Hepatocyte (in vitro differentiated cells): Measurements from ENCODE around the gene MAGI2. TPM values are rescaled to one million over a fixed set of nuclear protein-coding genes. Genes with fewer than 3 reads are reported as not detected.
A peak's percentile ranks its signal among the peaks of the same experiment; 100 is the strongest.

Experiments used
- DNase-seq: peaks from one replicate; pipeline ENCODE4 v3.0.0-alpha.2; 2016; ENCODE audit warnings: low spot score
- H2AFZ ChIP-seq: fragments of 200-600 bp; sonication (generic); 2 replicates; pipeline ENCODE4 v1.6.0; 2016; ENCODE audit warnings: antibody characterized with exemption, mild to moderate bottlenecking
- H3K27ac ChIP-seq: fragments of 200-600 bp; sonication (generic); 2 replicates; pipeline ENCODE4 v1.5.1; 2016; ENCODE audit warnings: mild to moderate bottlenecking
- H3K27me3 ChIP-seq: fragments of 200-600 bp; sonication (generic); 2 replicates; pipeline ENCODE4 v1.6.1; 2016
- H3K36me3 ChIP-seq: fragments of 200-600 bp; sonication (generic); replicated peaks from 2 replicates; pipeline ENCODE4 v1.5.1; 2016; ENCODE audit warnings: low read depth; ENCODE audit not compliant: insufficient read depth
- H3K4me1 ChIP-seq: fragments of 200-600 bp; sonication (generic); 2 replicates; pipeline ENCODE4 v1.5.1; 2016; ENCODE audit warnings: mild to moderate bottlenecking, moderate library complexity; ENCODE audit not compliant: insufficient read depth
- H3K4me2 ChIP-seq: fragments of 200-600 bp; sonication (generic); 2 replicates; pipeline ENCODE4 v1.6.0; 2016
- H3K4me3 ChIP-seq: fragments of 200-600 bp; sonication (generic); 2 replicates; pipeline ENCODE4 v1.5.1; 2016; ENCODE audit warnings: mild to moderate bottlenecking
- H3K79me2 ChIP-seq: fragments of 200-600 bp; sonication (generic); 2 replicates; pipeline ENCODE4 v1.6.0; 2017; ENCODE audit warnings: mild to moderate bottlenecking
- H3K9me2 ChIP-seq: fragments of 200-600 bp; sonication (generic); replicated peaks from 2 replicates; pipeline ENCODE4 v1.6.0; 2017; ENCODE audit warnings: mild to moderate bottlenecking; ENCODE audit not compliant: insufficient read depth
- H3K9me3 ChIP-seq: fragments of 200-600 bp; sonication (generic); 2 replicates; pipeline ENCODE4 v1.5.1; 2016; ENCODE audit warnings: low read depth, mild to moderate bottlenecking
- H4K20me1 ChIP-seq: fragments of 200-600 bp; sonication (generic); 2 replicates; pipeline ENCODE4 v1.6.0; 2016; ENCODE audit warnings: mild to moderate bottlenecking; ENCODE audit not compliant: insufficient read depth, poor library complexity, severe bottlenecking
- CTCF ChIP-seq: fragments of 200-600 bp; sonication (generic); IDR thresholded peaks from 2 replicates; pipeline ENCODE4 v1.5.1; 2016; ENCODE audit warnings: antibody characterized with exemption, mild to moderate bottlenecking; ENCODE audit not compliant: poor library complexity
- EZH2 ChIP-seq: fragments of 200-600 bp; sonication (generic); IDR thresholded peaks from 2 replicates; pipeline ENCODE4 v1.6.1; 2016; ENCODE audit warnings: antibody characterized with exemption, mild to moderate bottlenecking, borderline replicate concordance
- EZH2phosphoT487 ChIP-seq: fragments of 200-600 bp; sonication (generic); IDR thresholded peaks from one replicate; pipeline ENCODE4 v1.6.1; 2018; ENCODE audit warnings: antibody characterized with exemption, mild to moderate bottlenecking, low read depth, moderate library complexity; ENCODE audit not compliant: unreplicated experiment, severe bottlenecking
- WGBS: methylation state at CpG from one replicate; pipeline ENCODE4 v1.1.6; 2016; ENCODE audit warnings: low lambda C conversion rate; ENCODE audit errors: missing lambda C conversion rate; 5-methylcytosine and 5-hydroxymethylcytosine counted together
- polyA plus RNA-seq: library from polyadenylated mRNA; unstranded; fragments of >200 nt; fragmentation: Nextera tagmentation; extraction: Ambion mirVana; gene quantifications from 2 replicates; pipeline ENCODE4 v1.2.1, GENCODE V29; 2016
- total RNA-seq: library from RNA; depleted of rRNA; stranded (reverse); fragments of >200 nt; gene quantifications from 2 replicates; pipeline ENCODE4 v1.2.3, GENCODE V29; 2014

Gene MAGI2
- total and polyA plus RNA-seq, 2 experiments from 2014 or later = 3.1 to 6.7 TPM

GRCh38 chr7:78022165-78022564, 1431.3 kb downstream of the MAGI2 start:
- no peaks in the 10 kb centered on the region for H3K9me2 ChIP-seq
- H3K4me1 ChIP-seq = peaks cover 17% of the 10 kb centered on the region
- WGBS = 89% methylated on average over 1 of the region's 1 CpG
- H3K4me2 ChIP-seq = no peak overlapping the region
- H3K36me3 ChIP-seq = no peaks in the 10 kb centered on the region
- no peaks in the 10 kb centered on the region for H3K27me3 ChIP-seq
- H3K27ac ChIP-seq = no peak overlapping the region
- H2AFZ ChIP-seq = no peak overlapping the region
- no peak overlapping the region for H3K4me3 ChIP-seq
- H4K20me1 ChIP-seq = no peaks in the 10 kb centered on the region
- no peak for DNase-seq
- TF ChIP-seq EZH2 (no peak), CTCF (no peak)
- H3K9me3 ChIP-seq = no peaks in the 10 kb centered on the region
- peaks cover 7% of the 10 kb centered on the region for H3K79me2 ChIP-seq

GRCh38 chr7:78020874-78021249, 1432.6 kb downstream of the MAGI2 start:
- DNase-seq = no peak
- H3K79me2 ChIP-seq = peaks cover 7% of the 10 kb centered on the region
- no peaks in the 10 kb centered on the region for H3K9me2 ChIP-seq
- no peak overlapping the region for H2AFZ ChIP-seq
- no peaks in the 10 kb centered on the region for H3K9me3 ChIP-seq
- H3K36me3 ChIP-seq = no peaks in the 10 kb centered on the region
- no peak overlapping the region for H3K27ac ChIP-seq
- H3K27me3 ChIP-seq = no peaks in the 10 kb centered on the region
- no peaks in the 10 kb centered on the region for H4K20me1 ChIP-seq
- H3K4me1 ChIP-seq = peaks cover 17% of the 10 kb centered on the region
- H3K4me3 ChIP-seq = no peak overlapping the region
- TF ChIP-seq CTCF (no peak), EZH2phosphoT487 (no peak), EZH2 (no peak)
- no peak overlapping the region for H3K4me2 ChIP-seq

- peak; percentile 85 for DNase-seq
- Histone ChIP-seq H3K4me2 (peak overlapping the region; percentile 76), H3K9me3 (no peaks in the 10 kb centered on the region), H3K27me3 (no peaks in the 10 kb centered on the region), H3K79me2 (peaks cover 7% of the 10 kb centered on the region), H4K20me1 (no peaks in the 10 kb centered on the region), H3K4me1 (peaks cover 17% of the 10 kb centered on the region), H3K27ac (peak overlapping the region; percentile 94), H2AFZ (peak overlapping the region; percentile 96), H3K4me3 (peak overlapping the region; percentile 69), H3K36me3 (no peaks in the 10 kb centered on the region), H3K9me2 (no peaks in the 10 kb centered on the region)
- 9% methylated on average over 22 of the region's 25 CpGs for WGBS
- TF ChIP-seq CTCF = peak; percentile 93
- no peak for TF ChIP-seq EZH2phosphoT487
These were observed 1433.2 kb downstream of the MAGI2 start for GRCh38 chr7:78020136-78020873.
